ENCODE results near the gene CCNY.
A peak's percentile ranks its signal among the peaks of the same experiment; 100 is the strongest.

Gene CCNY

GRCh38 chr10:35396560-35397434, 60.5 kb downstream of the CCNY start:
- H3K9me3 ChIP-seq, result no peaks in the 10 kb centered on the region
- no peaks in the 10 kb centered on the region for H3K27me3 ChIP-seq
- peaks cover under 1% of the 10 kb centered on the region in 2 experiments for H3K4me1 ChIP-seq (ENCODE audit: control insufficient read depth in 1 of 2, insufficient read depth in 1 of 2, low read depth in 1 of 2, low read length in 1 of 2)
- H3K4me3 ChIP-seq (ENCODE audit: low read depth in 1 of 2, low read length in 1 of 2), result no peak overlapping the region
- TF ChIP-seq CTCF (IDR thresholded peaks at IDR 0.05), result no peak
- H3K36me3 ChIP-seq, result no peaks in the 10 kb centered on the region
- no peak overlapping the region for H3K27ac ChIP-seq

GRCh38 chr10:35397953-35398352, 61.6 kb downstream of the CCNY start:
- Histone ChIP-seq H3K36me3 (no peaks in the 10 kb centered on the region), H3K9me3 (no peaks in the 10 kb centered on the region), H3K27me3 (no peaks in the 10 kb centered on the region), H3K4me3 (ENCODE audit: low read depth in 1 of 2, low read length in 1 of 2) (no peak overlapping the region), H3K4me1 (ENCODE audit: control insufficient read depth in 1 of 2, insufficient read depth in 1 of 2, low read depth in 1 of 2, low read length in 1 of 2) (no peaks in the 10 kb centered on the region), H3K27ac (no peak overlapping the region)
- no peak for TF ChIP-seq CTCF (IDR thresholded peaks at IDR 0.05)

GRCh38 chr10:35398355-35398754, 62.0 kb downstream of the CCNY start:
- H3K4me3 ChIP-seq (ENCODE audit: low read depth in 1 of 2, low read length in 1 of 2), result no peak overlapping the region
- no peaks in the 10 kb centered on the region for H3K9me3 ChIP-seq
- peaks cover 0 to under 1% of the 10 kb centered on the region in 2 experiments for H3K4me1 ChIP-seq (ENCODE audit: control insufficient read depth in 1 of 2, insufficient read depth in 1 of 2, low read depth in 1 of 2, low read length in 1 of 2)
- TF ChIP-seq CTCF (IDR thresholded peaks at IDR 0.05), result no peak
- H3K36me3 ChIP-seq, result no peaks in the 10 kb centered on the region
- no peaks in the 10 kb centered on the region for H3K27me3 ChIP-seq
- H3K27ac ChIP-seq, result no peak overlapping the region

GRCh38 chr10:35398908-35399307, 62.6 kb downstream of the CCNY start:
- TF ChIP-seq CTCF (IDR thresholded peaks at IDR 0.05), result no peak
- Histone ChIP-seq H3K4me1 (ENCODE audit: control insufficient read depth in 1 of 2, insufficient read depth in 1 of 2, low read depth in 1 of 2, low read length in 1 of 2) (peaks cover 4 to 6% of the 10 kb centered on the region in 2 experiments), H3K36me3 (no peaks in the 10 kb centered on the region), H3K27ac (peak overlapping the region; percentile 21), H3K9me3 (no peaks in the 10 kb centered on the region), H3K27me3 (no peaks in the 10 kb centered on the region), H3K4me3 (ENCODE audit: low read depth in 1 of 2, low read length in 1 of 2) (no peak overlapping the region)

- Histone ChIP-seq H3K27me3 (no peaks in the 10 kb centered on the region), H3K27ac (no peak overlapping the region), H3K4me1 (ENCODE audit: control insufficient read depth in 1 of 2, insufficient read depth in 1 of 2, low read depth in 1 of 2, low read length in 1 of 2) (peaks cover 10 to 12% of the 10 kb centered on the region in 2 experiments), H3K4me3 (ENCODE audit: low read depth in 1 of 2, low read length in 1 of 2) (no peak overlapping the region), H3K9me3 (no peaks in the 10 kb centered on the region), H3K36me3 (no peaks in the 10 kb centered on the region)
- no peak for TF ChIP-seq CTCF (IDR thresholded peaks at IDR 0.05)
Measured at GRCh38 chr10:35399414-35400009, 63.2 kb downstream of the CCNY start.

Data from neutrophil (primary cell).